GM18526 (cell line): ENCODE results near the gene TM9SF3.

Experiments
- POLR2A ChIP-seq: IDR thresholded peaks from 3 replicates; pipeline ENCODE4 v1.6.1; 2011; ENCODE audit not compliant: insufficient read length; ENCODE audit errors: extremely low read depth

Gene TM9SF3

GRCh38 chr10:96507044-96507443 is 79.8 kb downstream of the TM9SF3 start:
- no peak for TF ChIP-seq POLR2A

- TF ChIP-seq POLR2A: no peak
Measured at GRCh38 chr10:96505150-96506136, 81.4 kb downstream of the TM9SF3 start.

GRCh38 chr10:96502561-96503282 is 84.1 kb downstream of the TM9SF3 start:
- TF ChIP-seq POLR2A: no peak

GRCh38 chr10:96501985-96502384 is 84.8 kb downstream of the TM9SF3 start:
- TF ChIP-seq POLR2A: no peak

GRCh38 chr10:96500519-96500918 is 86.3 kb downstream of the TM9SF3 start:
- TF ChIP-seq POLR2A: no peak

GRCh38 chr10:96500050-96500449 is 86.8 kb downstream of the TM9SF3 start:
- no peak for TF ChIP-seq POLR2A

- no peak for TF ChIP-seq POLR2A
Measured at GRCh38 chr10:96497391-96497790, 89.4 kb downstream of the TM9SF3 start.

GRCh38 chr10:96496281-96496925 is 90.4 kb downstream of the TM9SF3 start:
- no peak for TF ChIP-seq POLR2A

- no peak for TF ChIP-seq POLR2A
Measured at GRCh38 chr10:96495544-96495943, 91.3 kb downstream of the TM9SF3 start.

GRCh38 chr10:96494694-96495093 is 92.1 kb downstream of the TM9SF3 start:
- TF ChIP-seq POLR2A: no peak

GRCh38 chr10:96493871-96494525 is 92.8 kb downstream of the TM9SF3 start:
- TF ChIP-seq POLR2A: no peak

- TF ChIP-seq POLR2A: no peak
Measured at GRCh38 chr10:96493254-96493653, 93.6 kb downstream of the TM9SF3 start.

GRCh38 chr10:96491303-96491702 is 95.5 kb downstream of the TM9SF3 start:
- no peak for TF ChIP-seq POLR2A

GRCh38 chr10:96488161-96488935 is 98.5 kb downstream of the TM9SF3 start:
- no peak for TF ChIP-seq POLR2A
